G401 (cell line): ENCODE data around the gene RBMS2. TPM values are rescaled to one million over a fixed set of nuclear protein-coding genes. Genes with fewer than 3 reads are reported as not detected.
"Not testable (repeated sequence)": the region's sequence is repeated elsewhere in the genome, so short reads cannot be mapped to it uniquely, and the experiment has no call there.

Experiments
- DNase-seq: peaks from one replicate; pipeline ENCODE4 v3.0.0-alpha.2; 2015; ENCODE audit warnings: low spot score
- in situ Hi-C: cut with HindIII; loops from 2 replicates; pipeline ENCODE4 v1.10.0; 2016; ENCODE audit warnings: low sequenced_read_pairs, mixed read lengths
- total RNA-seq: library from RNA; depleted of rRNA; stranded (reverse); fragments of >200 nt; shearing (Covaris generic); gene quantifications from 2 replicates; pipeline ENCODE4 v1.2.3, GENCODE V29; 2014

RBMS2 gene
- total RNA-seq, 1 experiment from 2014 or later: 3.8 TPM

GRCh38 chr12:56499879-56500278 is 21.7 kb upstream of the RBMS2 start:
- in situ Hi-C loops, DNase-seq: not testable (repeated sequence)

- no peak for DNase-seq
- in situ Hi-C loops: no loop called here
Measured at GRCh38 chr12:56510786-56511185, 10.8 kb upstream of the RBMS2 start.

- in situ Hi-C loops, DNase-seq: not testable (repeated sequence)
Measured at GRCh38 chr12:56514014-56514318, 7.7 kb upstream of the RBMS2 start.

GRCh38 chr12:56517854-56518253 is 3.8 kb upstream of the RBMS2 start:
- in situ Hi-C loops: loop anchor here (5.0 kb wide), 1 partner anchor 94 kb away; no protein-coding TSS in a partner anchor
- no peak for DNase-seq

- no peak for DNase-seq
- in situ Hi-C loops: loop anchor here (5.0 kb wide), 1 partner anchor 94 kb away; no protein-coding TSS in a partner anchor
Measured at GRCh38 chr12:56518570-56518969, 3.0 kb upstream of the RBMS2 start.

- no peak for DNase-seq
- in situ Hi-C loops: no loop called here
Measured at GRCh38 chr12:56520048-56520447, 1.6 kb upstream of the RBMS2 start.

GRCh38 chr12:56520506-56520905 is 1.1 kb upstream of the RBMS2 start:
- DNase-seq: no peak
- in situ Hi-C loops: no loop called here

- in situ Hi-C loops: no loop called here
- no peak for DNase-seq
Measured at GRCh38 chr12:56521209-56521589, 421 bp upstream of the RBMS2 start.

- DNase-seq: peak; percentile 55
Measured at GRCh38 chr12:56522411-56523193, 982 bp downstream of the RBMS2 start.

GRCh38 chr12:56528846-56529245 is 7.2 kb downstream of the RBMS2 start:
- no peak for DNase-seq
- in situ Hi-C loops: no loop called here

More at GRCh38 chr12:56522411-56523193, 982 bp downstream of the RBMS2 start:
- in situ Hi-C loops: no loop called here

GRCh38 chr12:56529656-56530055 is 8.0 kb downstream of the RBMS2 start:
- in situ Hi-C loops: no loop called here

GRCh38 chr12:56530390-56531055 is 8.9 kb downstream of the RBMS2 start:
- no peak for DNase-seq
- in situ Hi-C loops: no loop called here

More at GRCh38 chr12:56529656-56530055, 8.0 kb downstream of the RBMS2 start:
- no peak for DNase-seq

GRCh38 chr12:56537546-56537945 is 15.9 kb downstream of the RBMS2 start:
- in situ Hi-C loops: no loop called here
- DNase-seq: no peak

GRCh38 chr12:56541631-56542030 is 20.0 kb downstream of the RBMS2 start:
- no peak for DNase-seq
- in situ Hi-C loops: no loop called here

GRCh38 chr12:56542164-56542563 is 20.5 kb downstream of the RBMS2 start:
- DNase-seq: no peak
- in situ Hi-C loops: no loop called here

- DNase-seq: no peak
- in situ Hi-C loops: no loop called here
Measured at GRCh38 chr12:56545023-56545604, 23.5 kb downstream of the RBMS2 start.

GRCh38 chr12:56546680-56547079 is 25.1 kb downstream of the RBMS2 start:
- DNase-seq: no peak
- in situ Hi-C loops: no loop called here

- DNase-seq: no peak
- in situ Hi-C loops: no loop called here
Measured at GRCh38 chr12:56551070-56551469, 29.4 kb downstream of the RBMS2 start.

GRCh38 chr12:56565510-56566101 is 44.0 kb downstream of the RBMS2 start:
- in situ Hi-C loops: no loop called here
- DNase-seq: peak; percentile 3

- no peak for DNase-seq
- in situ Hi-C loops: no loop called here
Measured at GRCh38 chr12:56568146-56568545, 46.5 kb downstream of the RBMS2 start.
